Liver (tissue), 9 donors: ENCODE data around the gene CARS1. TPM values are rescaled to one million over a fixed set of nuclear protein-coding genes. Genes with fewer than 3 reads are reported as not detected.

Experiments used
- DNase-seq: peaks from one replicate; pipeline ENCODE4 v3.0.0-alpha.2; 2017; ENCODE audit warnings: low spot score
- H3K27ac ChIP-seq, 2 donors: one replicate each; pipeline ENCODE4 v1.7.0; 2013; ENCODE audit warnings: inconsistent platforms in 2 of 2, low read length in 2 of 2, control low read depth in 1 of 2, low read depth in 1 of 2, mild to moderate bottlenecking in 1 of 2
- H3K27me3 ChIP-seq, 4 donors: one replicate each; pipeline versions ENCODE4 v1.6.1 to v1.7.0; 2013; ENCODE audit warnings: low read length in 3 of 4, inconsistent platforms in 1 of 4, mild to moderate bottlenecking in 1 of 4, moderate library complexity in 1 of 4; ENCODE audit not compliant: control insufficient read depth in 4 of 4, insufficient read depth in 4 of 4
- H3K36me3 ChIP-seq, 4 donors: one replicate each; pipeline versions ENCODE4 v1.6.1 to v1.7.0; 2013; ENCODE audit warnings: low read length in 3 of 4, mild to moderate bottlenecking in 3 of 4, low read depth in 1 of 4, moderate library complexity in 1 of 4; ENCODE audit not compliant: control insufficient read depth in 4 of 4, insufficient read depth in 3 of 4
- H3K4me1 ChIP-seq, 4 donors: one replicate each; pipeline versions ENCODE4 v1.6.1 to v1.7.0; 2013; ENCODE audit warnings: low read length in 3 of 4, mild to moderate bottlenecking in 3 of 4, moderate library complexity in 1 of 4; ENCODE audit not compliant: control insufficient read depth in 4 of 4, insufficient read depth in 4 of 4
- H3K4me3 ChIP-seq, 3 donors: one replicate each; pipeline versions ENCODE4 v1.6.1 to v1.7.0; 2013; ENCODE audit warnings: low read length in 3 of 3, control low read depth in 1 of 3, low read depth in 1 of 3, mild to moderate bottlenecking in 1 of 3
- H3K9ac ChIP-seq, 2 donors: one replicate each; pipeline ENCODE4 v1.7.0; 2013; ENCODE audit warnings: low read length in 2 of 2, mild to moderate bottlenecking in 2 of 2, moderate library complexity in 2 of 2, control low read depth in 1 of 2, low read depth in 1 of 2
- H3K9me3 ChIP-seq, 4 donors: one replicate each; pipeline versions ENCODE4 v1.6.1 to v1.7.0; 2013; ENCODE audit warnings: low read length in 3 of 4; ENCODE audit not compliant: control insufficient read depth in 4 of 4
- EGR1 ChIP-seq, 2 donors: IDR thresholded peaks; 2 replicates each; pipeline ENCODE4 v1.6.1; 2016 to 2018; ENCODE audit warnings: antibody characterized with exemption in 2 of 2, low read depth in 2 of 2
- FOXA1 ChIP-seq: IDR thresholded peaks from 2 replicates; pipeline ENCODE4 v1.6.1; 2016; ENCODE audit warnings: antibody characterized with exemption
- FOXA2 ChIP-seq: IDR thresholded peaks from 2 replicates; pipeline ENCODE4 v1.6.1; 2016; ENCODE audit warnings: antibody characterized with exemption
- GABPA ChIP-seq, 2 donors: IDR thresholded peaks in 1 of 2; conservative IDR thresholded peaks in 1 of 2; 2 replicates each; pipeline ENCODE4 v1.6.1; 2016; ENCODE audit warnings: antibody characterized with exemption in 2 of 2, mild to moderate bottlenecking in 1 of 2, moderate library complexity in 1 of 2
- HNF4A ChIP-seq, 2 donors: conservative IDR thresholded peaks; 2 replicates each; pipeline ENCODE4 v1.6.1; 2016; ENCODE audit warnings: antibody characterized with exemption in 2 of 2, mild to moderate bottlenecking in 2 of 2
- HNF4G ChIP-seq: IDR thresholded peaks from 2 replicates; pipeline ENCODE4 v1.6.1; 2016; ENCODE audit warnings: antibody characterized with exemption
- JUND ChIP-seq, 2 donors: IDR thresholded peaks; 2 replicates each; pipeline ENCODE4 v1.6.1; 2016; ENCODE audit warnings: antibody characterized with exemption in 2 of 2
- NR2F2 ChIP-seq: IDR thresholded peaks from 2 replicates; pipeline ENCODE4 v1.6.1; 2016; ENCODE audit warnings: antibody characterized with exemption
- RAD21 ChIP-seq, 2 donors: IDR thresholded peaks; 2 replicates each; pipeline ENCODE4 v1.6.1; 2016; ENCODE audit warnings: antibody characterized with exemption in 2 of 2, mild to moderate bottlenecking in 2 of 2
- SP1 ChIP-seq: IDR thresholded peaks from 2 replicates; pipeline ENCODE4 v1.6.1; 2018; ENCODE audit warnings: antibody characterized with exemption, mild to moderate bottlenecking
- YY1 ChIP-seq: IDR thresholded peaks from 2 replicates; pipeline ENCODE4 v1.6.1; 2016; ENCODE audit warnings: antibody characterized with exemption, mild to moderate bottlenecking
- WGBS: extraction: QIAGEN DNeasy Blood & Tissue Kit; methylation state at CpG from one replicate; pipeline ENCODE4 v1.1.7; 2013; 5-methylcytosine and 5-hydroxymethylcytosine counted together
- polyA plus RNA-seq, 2 donors: library from polyadenylated mRNA; stranded (reverse) in 1 of 2; unstranded in 1 of 2; fragments of 200-250 nt in 1 of 2; fragments of >200 nt in 1 of 2; fragmentation: Nextera tagmentation in 1 of 2; extraction: Ambion mirVana in 1 of 2; gene quantifications; one replicate each; pipeline versions ENCODE4 v1.2.1 to v1.2.3, GENCODE V29; 2013 to 2015
- total RNA-seq, 2 donors: library from RNA; depleted of rRNA; stranded (reverse); fragments of >200 nt; gene quantifications; one replicate each; pipeline ENCODE4 v1.2.3, GENCODE V29; 2014
- TF ChIP-seq, protein P1 (sequence below): IDR thresholded peaks from 2 replicates; pipeline ENCODE4 v1.6.1; 2016; ENCODE audit warnings: antibody characterized with exemption
- TF ChIP-seq, protein P2 (sequence below): IDR thresholded peaks from 2 replicates; pipeline ENCODE4 v1.6.1; 2016; ENCODE audit warnings: antibody characterized with exemption
- TF ChIP-seq, protein P3 (sequence below): IDR thresholded peaks from 2 replicates; pipeline ENCODE4 v1.6.1; 2016; ENCODE audit warnings: antibody characterized with exemption
- TF ChIP-seq, protein P4 (sequence below): IDR thresholded peaks from 2 replicates; pipeline ENCODE4 v1.6.1; 2016; ENCODE audit warnings: antibody characterized with exemption, mild to moderate bottlenecking
- donor health status: healthy.
- donor health status: healthy.
- donor health status: healthy.
- donor health status: healthy.
- donor health status: healthy.

CARS1 gene
- total and polyA plus RNA-seq, 4 donors, result 15.2 to 40.1 (median 22.1) TPM

DNA sequence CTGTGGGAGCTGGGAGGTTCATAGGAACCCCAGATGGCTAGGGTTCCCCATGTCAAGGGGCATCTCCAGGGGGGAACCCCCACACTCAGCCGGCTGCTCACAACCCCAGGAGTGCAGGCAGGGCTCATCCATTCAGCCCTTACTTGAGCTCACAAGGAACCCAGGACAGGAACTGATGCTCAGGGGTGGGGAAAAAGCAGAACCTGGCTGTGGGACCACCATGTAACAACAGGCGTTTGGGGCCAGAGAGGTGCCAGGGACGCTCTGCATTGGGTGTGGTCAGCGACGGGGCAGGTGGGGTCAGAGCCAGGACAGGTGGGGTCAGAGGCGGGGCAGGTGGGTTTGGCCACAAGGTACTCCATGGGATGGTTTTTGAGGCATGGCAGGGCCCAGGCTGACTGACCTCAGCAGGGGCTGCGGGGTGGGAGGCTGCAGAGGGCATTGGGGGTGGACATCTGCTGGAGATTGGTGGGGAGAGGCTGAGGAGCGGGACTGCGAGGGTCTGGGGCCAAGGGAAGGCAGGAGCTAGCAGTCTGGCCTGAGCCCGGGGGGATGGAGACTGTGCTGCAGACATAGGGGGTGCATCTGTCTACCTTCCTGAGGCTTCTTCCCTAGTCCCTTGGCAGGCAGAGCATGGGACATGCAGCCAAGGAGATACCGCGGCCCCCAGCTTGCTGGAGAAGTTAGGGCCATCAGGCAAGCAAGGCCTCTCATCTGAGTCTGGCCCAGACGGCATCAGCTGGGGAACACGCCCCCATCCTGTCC is 34.0 kb upstream of the CARS1 start:
- WGBS, result 64% methylated on average over 14 of the region's 14 CpGs
- H3K36me3 ChIP-seq, result peaks cover 0 to 2% (median 0%) of the 10 kb centered on the region in 4 donors
- DNase-seq, result no peak

DNA sequence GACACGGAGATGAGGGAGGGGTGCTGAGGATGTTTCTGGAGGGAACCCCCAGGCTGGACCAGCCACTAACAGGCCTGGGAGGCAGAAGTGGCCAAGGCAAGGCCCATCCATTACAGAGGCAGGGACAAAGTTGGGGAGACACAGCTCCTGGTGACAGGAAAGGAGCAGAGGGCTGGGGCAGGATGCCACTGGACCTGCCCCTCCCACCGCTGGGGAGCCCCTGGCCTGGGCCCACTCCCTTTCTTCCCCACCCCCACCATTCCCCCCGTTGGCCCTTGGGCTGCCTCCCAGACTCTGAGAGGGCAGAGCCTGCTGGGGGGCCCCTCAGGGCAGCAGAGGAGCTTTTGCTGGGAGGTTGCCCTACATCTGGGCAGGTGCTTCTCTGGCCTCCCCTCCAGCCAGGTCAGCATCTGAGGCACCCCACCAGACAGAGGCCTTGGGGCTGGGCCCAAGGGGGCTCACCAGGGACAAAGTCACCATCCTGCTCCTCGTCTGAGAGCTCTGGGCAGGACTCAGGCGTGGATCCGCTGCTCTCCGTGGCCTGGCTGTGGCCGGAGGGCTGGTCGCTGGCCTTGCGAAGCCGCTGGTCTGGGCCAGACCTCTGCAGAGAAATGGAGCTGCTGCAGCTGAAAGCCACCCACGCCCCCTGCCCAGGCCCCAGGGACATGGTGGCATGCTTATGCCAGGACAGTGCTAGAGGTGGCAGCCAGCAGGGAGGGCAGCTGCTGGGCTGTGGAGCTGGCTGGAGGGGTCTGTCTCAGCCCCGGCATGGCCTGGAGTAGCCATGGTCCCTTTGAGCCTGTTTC is 33.1 kb upstream of the CARS1 start:
- H3K27ac ChIP-seq, result no peak overlapping the region
- WGBS, result 92% methylated on average over 13 of the region's 13 CpGs
- H3K36me3 ChIP-seq, result peaks cover 0 to 2% (median 0%) of the 10 kb centered on the region in 4 donors
- no peaks in the 10 kb centered on the region for H3K9me3 ChIP-seq
- no peak for DNase-seq
- no peak overlapping the region for H3K4me3 ChIP-seq
- H3K9ac ChIP-seq, result no peak overlapping the region
- no peaks in the 10 kb centered on the region for H3K27me3 ChIP-seq
- no peaks in the 10 kb centered on the region for H3K4me1 ChIP-seq
- no peak for TF ChIP-seq RAD21 (IDR thresholded peaks at IDR 0.05)
- TF ChIP-seq EGR1 (IDR thresholded peaks at IDR 0.05; ENCODE audit: low read depth in 2 of 2), result no peak
- TF ChIP-seq SP1, result no peak
- no peak for TF ChIP-seq FOXA1
- TF ChIP-seq FOXA2, result no peak
- TF ChIP-seq YY1, result no peak
- TF ChIP-seq, protein P1, sequence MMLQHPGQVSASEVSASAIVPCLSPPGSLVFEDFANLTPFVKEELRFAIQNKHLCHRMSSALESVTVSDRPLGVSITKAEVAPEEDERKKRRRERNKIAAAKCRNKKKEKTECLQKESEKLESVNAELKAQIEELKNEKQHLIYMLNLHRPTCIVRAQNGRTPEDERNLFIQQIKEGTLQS, result no peak
- TF ChIP-seq, protein P2, sequence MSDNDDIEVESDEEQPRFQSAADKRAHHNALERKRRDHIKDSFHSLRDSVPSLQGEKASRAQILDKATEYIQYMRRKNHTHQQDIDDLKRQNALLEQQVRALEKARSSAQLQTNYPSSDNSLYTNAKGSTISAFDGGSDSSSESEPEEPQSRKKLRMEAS, result no peak
- TF ChIP-seq JUND (IDR thresholded peaks at IDR 0.05), result no peak
- TF ChIP-seq, protein P3, sequence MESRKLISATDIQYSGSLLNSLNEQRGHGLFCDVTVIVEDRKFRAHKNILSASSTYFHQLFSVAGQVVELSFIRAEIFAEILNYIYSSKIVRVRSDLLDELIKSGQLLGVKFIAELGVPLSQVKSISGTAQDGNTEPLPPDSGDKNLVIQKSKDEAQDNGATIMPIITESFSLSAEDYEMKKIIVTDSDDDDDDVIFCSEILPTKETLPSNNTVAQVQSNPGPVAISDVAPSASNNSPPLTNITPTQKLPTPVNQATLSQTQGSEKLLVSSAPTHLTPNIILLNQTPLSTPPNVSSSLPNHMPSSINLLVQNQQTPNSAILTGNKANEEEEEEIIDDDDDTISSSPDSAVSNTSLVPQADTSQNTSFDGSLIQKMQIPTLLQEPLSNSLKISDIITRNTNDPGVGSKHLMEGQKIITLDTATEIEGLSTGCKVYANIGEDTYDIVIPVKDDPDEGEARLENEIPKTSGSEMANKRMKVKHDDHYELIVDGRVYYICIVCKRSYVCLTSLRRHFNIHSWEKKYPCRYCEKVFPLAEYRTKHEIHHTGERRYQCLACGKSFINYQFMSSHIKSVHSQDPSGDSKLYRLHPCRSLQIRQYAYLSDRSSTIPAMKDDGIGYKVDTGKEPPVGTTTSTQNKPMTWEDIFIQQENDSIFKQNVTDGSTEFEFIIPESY, result no peak
- no peak for TF ChIP-seq HNF4G

More for the DNA sequence above, 34.0 kb upstream of the CARS1 start:
- H3K9ac ChIP-seq, result no peak overlapping the region
- H3K27ac ChIP-seq, result no peak overlapping the region
- no peaks in the 10 kb centered on the region for H3K9me3 ChIP-seq
- H3K27me3 ChIP-seq, result no peaks in the 10 kb centered on the region
- no peak overlapping the region for H3K4me3 ChIP-seq
- H3K4me1 ChIP-seq, result no peaks in the 10 kb centered on the region
- TF ChIP-seq, protein P2, result no peak
- TF ChIP-seq FOXA1 (no peak), SP1 (no peak), HNF4A (conservative IDR thresholded peaks at IDR 0.05) (no peak), EGR1 (IDR thresholded peaks at IDR 0.05; ENCODE audit: low read depth in 2 of 2) (no peak), HNF4G (no peak), NR2F2 (no peak), GABPA (IDR thresholded peaks at IDR 0.05 in 1 of 2, conservative IDR thresholded peaks at IDR 0.05 in 1 of 2) (no peak), JUND (IDR thresholded peaks at IDR 0.05) (no peak), YY1 (no peak)
- TF ChIP-seq, protein P3, result no peak
- TF ChIP-seq, protein P4, sequence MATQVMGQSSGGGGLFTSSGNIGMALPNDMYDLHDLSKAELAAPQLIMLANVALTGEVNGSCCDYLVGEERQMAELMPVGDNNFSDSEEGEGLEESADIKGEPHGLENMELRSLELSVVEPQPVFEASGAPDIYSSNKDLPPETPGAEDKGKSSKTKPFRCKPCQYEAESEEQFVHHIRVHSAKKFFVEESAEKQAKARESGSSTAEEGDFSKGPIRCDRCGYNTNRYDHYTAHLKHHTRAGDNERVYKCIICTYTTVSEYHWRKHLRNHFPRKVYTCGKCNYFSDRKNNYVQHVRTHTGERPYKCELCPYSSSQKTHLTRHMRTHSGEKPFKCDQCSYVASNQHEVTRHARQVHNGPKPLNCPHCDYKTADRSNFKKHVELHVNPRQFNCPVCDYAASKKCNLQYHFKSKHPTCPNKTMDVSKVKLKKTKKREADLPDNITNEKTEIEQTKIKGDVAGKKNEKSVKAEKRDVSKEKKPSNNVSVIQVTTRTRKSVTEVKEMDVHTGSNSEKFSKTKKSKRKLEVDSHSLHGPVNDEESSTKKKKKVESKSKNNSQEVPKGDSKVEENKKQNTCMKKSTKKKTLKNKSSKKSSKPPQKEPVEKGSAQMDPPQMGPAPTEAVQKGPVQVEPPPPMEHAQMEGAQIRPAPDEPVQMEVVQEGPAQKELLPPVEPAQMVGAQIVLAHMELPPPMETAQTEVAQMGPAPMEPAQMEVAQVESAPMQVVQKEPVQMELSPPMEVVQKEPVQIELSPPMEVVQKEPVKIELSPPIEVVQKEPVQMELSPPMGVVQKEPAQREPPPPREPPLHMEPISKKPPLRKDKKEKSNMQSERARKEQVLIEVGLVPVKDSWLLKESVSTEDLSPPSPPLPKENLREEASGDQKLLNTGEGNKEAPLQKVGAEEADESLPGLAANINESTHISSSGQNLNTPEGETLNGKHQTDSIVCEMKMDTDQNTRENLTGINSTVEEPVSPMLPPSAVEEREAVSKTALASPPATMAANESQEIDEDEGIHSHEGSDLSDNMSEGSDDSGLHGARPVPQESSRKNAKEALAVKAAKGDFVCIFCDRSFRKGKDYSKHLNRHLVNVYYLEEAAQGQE, result no peak
- TF ChIP-seq, protein P1, result no peak
